ENCODE data around the gene TRIM33.
"Not testable (repeated sequence)": the region's sequence is repeated elsewhere in the genome, so short reads cannot be mapped to it uniquely, and the experiment has no call there.

Gene TRIM33

GRCh38 chr1:114492978-114493377, 18.0 kb downstream of the TRIM33 start:
- TF ChIP-seq CTCF (conservative IDR thresholded peaks at IDR 0.05; ENCODE audit: control insufficient read depth, insufficient read depth, low read depth, low read length) = no peak
- DNase-seq (ENCODE audit: low read depth) = no peak
- H3K4me3 ChIP-seq (ENCODE audit: control insufficient read depth, low read depth, low read length) = no peak overlapping the region

GRCh38 chr1:114490274-114490693, 20.7 kb downstream of the TRIM33 start:
- DNase-seq (ENCODE audit: low read depth) = no peak
- H3K4me3 ChIP-seq (ENCODE audit: control insufficient read depth, low read depth, low read length) = no peak overlapping the region
- TF ChIP-seq CTCF (conservative IDR thresholded peaks at IDR 0.05; ENCODE audit: control insufficient read depth, insufficient read depth, low read depth, low read length) = no peak

- no peak for TF ChIP-seq CTCF (conservative IDR thresholded peaks at IDR 0.05; ENCODE audit: control insufficient read depth, insufficient read depth, low read depth, low read length)
- H3K4me3 ChIP-seq (ENCODE audit: control insufficient read depth, low read depth, low read length) = no peak overlapping the region
- no peak for DNase-seq (ENCODE audit: low read depth)
Measured at GRCh38 chr1:114488739-114489138, 22.3 kb downstream of the TRIM33 start.

- DNase-seq (ENCODE audit: low read depth) = peak; percentile 28
- TF ChIP-seq CTCF (conservative IDR thresholded peaks at IDR 0.05; ENCODE audit: control insufficient read depth, insufficient read depth, low read depth, low read length) = no peak
- no peak overlapping the region for H3K4me3 ChIP-seq (ENCODE audit: control insufficient read depth, low read depth, low read length)
Measured at GRCh38 chr1:114485286-114485685, 25.7 kb downstream of the TRIM33 start.

- no peak overlapping the region for H3K4me3 ChIP-seq (ENCODE audit: control insufficient read depth, low read depth, low read length)
- no peak for TF ChIP-seq CTCF (conservative IDR thresholded peaks at IDR 0.05; ENCODE audit: control insufficient read depth, insufficient read depth, low read depth, low read length)
- no peak for DNase-seq (ENCODE audit: low read depth)
Measured at GRCh38 chr1:114482585-114482984, 28.4 kb downstream of the TRIM33 start.

GRCh38 chr1:114479636-114480035, 31.4 kb downstream of the TRIM33 start:
- not testable (repeated sequence) for H3K4me3 ChIP-seq (ENCODE audit: control insufficient read depth, low read depth, low read length); DNase-seq (ENCODE audit: low read depth)

GRCh38 chr1:114479134-114479533, 31.9 kb downstream of the TRIM33 start:
- H3K4me3 ChIP-seq (ENCODE audit: control insufficient read depth, low read depth, low read length) = no peak overlapping the region
- no peak for TF ChIP-seq CTCF (conservative IDR thresholded peaks at IDR 0.05; ENCODE audit: control insufficient read depth, insufficient read depth, low read depth, low read length)
- no peak for DNase-seq (ENCODE audit: low read depth)

Data from fibroblast of mammary gland (primary cell).